GM21723 (cell line): ENCODE data around the gene NSMCE3.

Experiments used
- ATAC-seq: cut with Tn5 transposase; IDR thresholded peaks from one replicate; pipeline ENCODE4 v1.9.1; 2021; ENCODE audit warnings: mild to moderate bottlenecking, moderate library complexity; ENCODE audit not compliant: unreplicated experiment

The NSMCE3 gene

GRCh38 chr15:29222129-29222853 lies 47.3 kb downstream of the NSMCE3 start:
- no peak for ATAC-seq

DNA sequence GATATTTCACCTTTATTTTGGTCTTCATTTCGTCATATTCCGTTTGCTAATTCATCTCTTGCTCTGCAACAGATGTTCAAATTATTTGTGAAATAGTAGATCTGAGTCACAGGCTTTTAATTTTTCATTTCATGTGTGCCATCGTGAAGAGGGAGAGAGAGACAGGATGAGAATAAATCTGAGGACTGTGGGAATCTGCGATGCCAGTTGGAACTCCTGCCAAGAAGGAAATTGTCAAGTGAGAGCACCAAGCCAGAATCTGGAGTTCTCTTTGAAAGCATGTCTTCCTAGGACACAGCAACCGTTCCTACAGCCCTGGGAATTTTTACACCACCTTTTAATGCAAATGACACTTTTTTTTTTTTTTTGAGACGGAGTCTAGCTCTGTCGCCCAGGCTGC lies 48.8 kb downstream of the NSMCE3 start:
- ATAC-seq, result no peak

DNA sequence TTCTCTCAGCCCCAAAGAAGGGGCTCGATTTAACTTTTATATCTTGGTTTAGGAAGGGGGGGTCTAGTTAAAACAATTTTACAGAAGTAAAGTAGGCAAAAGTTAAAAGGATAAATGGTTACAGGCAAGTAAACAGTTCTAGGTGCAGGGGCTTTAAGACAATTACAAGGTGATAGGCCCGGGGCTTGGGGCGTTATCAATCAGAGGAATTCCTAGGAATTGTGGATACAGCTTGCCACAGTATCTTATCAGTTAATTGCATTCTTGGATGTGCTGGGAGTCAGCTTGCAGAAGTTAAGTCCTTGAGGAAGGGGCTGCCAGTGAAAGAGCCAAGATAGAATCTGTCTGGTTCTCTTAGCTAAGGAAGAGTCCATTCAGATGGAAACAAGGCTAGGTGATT lies 52.7 kb downstream of the NSMCE3 start:
- no peak for ATAC-seq
